ENCODE data around the gene NPSR1.

Gene NPSR1

GRCh38 chr7:34720289-34720688 lies 62.3 kb downstream of the NPSR1 start:
- DNase-seq (ENCODE audit: low read depth), result no peak

DNA sequence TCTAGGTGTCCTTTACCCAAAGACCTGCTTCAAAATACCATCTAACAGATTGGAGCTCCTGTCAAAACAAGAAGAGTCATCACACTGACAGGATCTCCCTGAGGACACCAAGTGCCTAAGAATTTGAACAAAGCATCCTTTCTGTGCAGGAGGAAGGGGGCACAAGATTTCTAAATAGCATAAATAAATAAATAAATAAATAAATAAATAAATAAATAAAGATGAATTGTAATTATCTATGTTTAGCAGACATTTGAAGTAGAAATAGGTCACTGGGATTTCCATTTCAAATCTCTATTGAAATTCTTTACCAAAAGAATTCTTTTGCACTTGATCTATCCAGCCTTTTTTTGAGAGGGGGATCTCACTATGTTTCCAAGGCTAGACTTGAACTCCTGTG lies 65.3 kb downstream of the NPSR1 start:
- DNase-seq (ENCODE audit: low read depth), result no peak

DNA sequence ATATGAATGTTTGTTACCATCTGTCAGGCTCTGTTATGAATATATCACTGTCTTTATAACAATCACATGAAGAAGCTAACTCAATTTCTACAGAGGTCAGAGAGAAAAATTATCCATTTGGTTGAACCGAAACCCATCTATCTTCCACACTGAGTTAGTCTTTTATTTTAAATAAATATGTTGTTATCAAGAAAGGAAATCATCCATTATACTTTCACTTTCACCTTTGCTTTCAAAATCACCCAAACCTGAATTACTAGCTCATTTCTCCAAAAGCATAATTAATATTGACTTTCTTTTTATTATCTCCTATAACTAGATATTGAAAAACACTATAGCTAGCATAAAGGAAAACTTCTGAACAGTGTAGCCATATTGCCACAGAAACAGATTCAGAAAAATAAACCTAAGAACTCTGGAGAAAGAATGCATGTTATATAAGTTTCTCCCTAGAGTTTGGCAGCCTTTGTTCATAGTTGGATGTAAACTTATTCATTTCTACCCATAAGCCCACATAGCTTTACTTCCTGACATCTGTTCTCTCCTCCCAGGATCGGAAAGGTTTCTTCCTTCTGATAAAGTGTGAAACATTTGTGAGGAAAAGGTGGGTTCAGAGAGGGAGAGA lies 66.0 kb downstream of the NPSR1 start:
- DNase-seq (ENCODE audit: low read depth), result no peak

DNA sequence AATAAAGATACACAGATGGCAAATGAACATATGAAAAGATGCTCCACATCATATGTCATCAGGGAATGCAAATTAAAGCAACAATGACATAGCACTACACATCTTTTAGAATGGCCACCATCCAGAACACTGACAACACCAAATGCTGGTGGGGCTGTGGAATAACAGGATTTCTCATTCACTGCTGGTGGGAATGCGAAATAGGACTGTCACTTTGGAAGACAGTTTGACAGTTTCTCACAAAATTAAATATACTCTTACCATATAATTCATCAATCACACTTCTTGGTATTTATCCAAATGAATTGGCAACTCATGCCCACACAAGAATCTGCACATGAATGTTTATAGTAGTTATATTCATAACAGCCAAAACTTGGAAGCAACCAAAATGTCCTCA lies 68.2 kb downstream of the NPSR1 start:
- no peak for DNase-seq (ENCODE audit: low read depth)

DNA sequence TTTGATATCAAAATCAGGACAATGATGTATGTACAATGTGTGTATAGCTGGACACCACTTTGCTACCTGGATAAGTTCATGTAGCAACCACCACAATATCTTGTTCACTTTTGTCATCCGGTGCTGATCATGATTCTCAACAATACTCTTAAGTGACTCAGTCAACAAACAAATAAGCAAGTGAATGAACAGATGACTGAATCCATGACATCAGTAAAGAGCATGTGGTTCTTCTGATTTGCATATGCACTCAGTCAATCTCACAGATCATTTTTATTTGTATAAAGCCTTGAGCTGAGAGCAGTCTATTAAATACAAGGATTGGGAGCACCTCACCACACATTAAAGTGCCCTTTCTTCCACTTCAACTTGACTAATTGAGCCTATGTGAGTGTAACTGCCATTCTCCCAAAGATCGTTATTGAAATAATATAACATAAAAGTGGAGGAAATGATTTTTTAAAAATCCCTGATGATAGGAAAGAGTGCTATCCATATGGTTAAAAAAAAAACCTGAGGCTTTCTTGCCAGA lies 69.5 kb downstream of the NPSR1 start:
- no peak for DNase-seq (ENCODE audit: low read depth)

DNA sequence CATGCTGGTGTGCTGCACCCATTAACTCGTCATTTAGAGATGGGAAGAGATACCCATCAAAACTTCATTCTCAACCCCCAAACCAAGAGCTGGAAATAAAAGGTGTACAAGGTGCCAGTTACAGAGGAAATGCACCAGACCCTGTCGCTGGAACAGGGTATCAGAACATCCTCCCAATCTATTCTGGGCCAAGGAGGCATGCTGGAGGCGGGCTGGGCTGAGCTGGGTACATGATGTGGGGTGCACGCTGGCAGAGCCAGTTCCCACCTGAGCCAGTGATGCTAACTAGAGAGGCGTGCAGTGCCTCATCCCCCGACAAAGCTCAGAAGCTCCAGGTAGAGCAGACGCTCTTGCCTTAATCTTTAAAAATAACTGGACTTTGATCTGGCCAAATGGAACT lies 70.1 kb downstream of the NPSR1 start:
- no peak for DNase-seq (ENCODE audit: low read depth)

- no peak for DNase-seq (ENCODE audit: low read depth)
Measured at GRCh38 chr7:34734771-34735170, 76.8 kb downstream of the NPSR1 start.

- no peak for DNase-seq (ENCODE audit: low read depth)
Measured at GRCh38 chr7:34735526-34735925, 77.5 kb downstream of the NPSR1 start.

DNA sequence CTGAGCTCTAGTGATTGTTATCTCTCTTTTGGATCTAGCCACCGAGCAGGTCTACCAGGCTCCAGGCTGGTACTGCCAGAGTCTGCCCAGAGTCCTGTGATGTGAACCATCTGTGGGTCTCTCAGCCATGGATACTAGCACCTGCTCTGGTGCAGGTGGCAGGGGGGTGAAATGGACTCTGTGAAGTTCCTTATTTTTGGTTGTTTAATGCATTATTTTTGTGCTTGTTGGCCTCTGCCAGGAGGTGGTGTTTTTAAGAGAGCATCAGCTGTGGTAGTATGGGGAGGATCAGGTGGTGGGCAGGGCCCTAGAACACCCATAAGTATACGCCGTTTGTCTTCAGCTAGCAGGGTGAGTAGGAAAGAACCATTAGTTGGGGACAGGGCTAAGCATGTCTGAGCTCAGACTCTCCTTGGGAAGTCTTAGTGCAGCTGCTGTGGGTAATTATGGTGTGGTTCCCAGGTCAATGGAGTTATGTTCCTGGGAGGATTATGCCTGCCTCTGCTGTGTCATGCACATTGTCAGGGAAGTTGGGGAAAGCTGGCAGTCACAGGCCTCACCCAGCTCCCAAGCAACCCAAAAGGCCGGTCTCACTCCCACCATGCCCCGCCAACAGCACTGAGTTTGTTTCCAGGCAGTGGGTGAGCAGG lies 81.8 kb downstream of the NPSR1 start:
- DNase-seq (ENCODE audit: low read depth), result no peak

DNA sequence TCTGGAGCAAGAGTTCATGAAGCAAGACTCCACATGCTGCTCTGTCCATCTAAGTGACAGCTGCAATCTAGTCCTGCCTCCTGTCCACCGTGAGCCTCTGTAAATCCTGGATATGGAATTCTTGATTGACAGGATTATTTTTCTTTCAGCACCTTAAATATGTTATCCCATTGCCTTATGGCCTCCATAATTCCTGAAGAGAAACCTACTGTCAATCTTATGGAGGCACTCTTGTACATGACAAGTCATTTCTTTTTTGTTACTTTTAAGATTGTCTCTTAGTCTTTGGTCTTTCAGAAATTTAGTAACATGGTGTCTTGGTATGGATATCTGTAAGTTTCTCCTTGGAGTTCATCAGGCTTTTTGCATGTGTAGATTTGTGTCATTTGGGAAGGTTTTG lies 82.8 kb downstream of the NPSR1 start:
- DNase-seq (ENCODE audit: low read depth), result no peak

DNA sequence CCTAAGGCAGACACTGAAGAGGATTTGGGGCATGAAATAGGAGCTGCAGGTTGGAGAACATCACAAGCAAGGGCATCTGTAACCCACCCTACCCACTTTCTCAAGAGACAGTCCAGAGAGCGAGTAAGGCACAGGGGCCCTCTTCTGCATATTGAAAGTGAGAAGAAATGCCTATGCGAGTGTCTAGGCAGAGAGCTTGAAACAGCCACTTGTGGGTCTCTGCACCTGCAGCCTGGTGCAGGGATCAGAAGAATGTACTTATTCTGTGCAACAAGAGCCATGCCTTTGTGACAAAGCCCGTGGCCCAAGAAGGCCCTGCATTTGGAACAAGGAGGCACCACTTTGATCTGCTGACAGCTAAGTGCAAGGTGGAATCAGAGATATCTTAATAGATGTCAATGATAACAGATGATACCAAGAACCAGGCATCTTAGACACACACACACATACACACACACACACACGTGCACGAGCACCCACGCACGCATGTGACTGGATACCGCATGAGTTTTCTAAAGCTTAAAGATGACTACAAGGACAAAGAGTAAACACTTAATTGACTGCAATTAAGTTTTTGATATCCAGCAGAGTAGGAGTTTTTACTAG lies 89.3 kb downstream of the NPSR1 start:
- no peak for DNase-seq (ENCODE audit: low read depth)

DNA sequence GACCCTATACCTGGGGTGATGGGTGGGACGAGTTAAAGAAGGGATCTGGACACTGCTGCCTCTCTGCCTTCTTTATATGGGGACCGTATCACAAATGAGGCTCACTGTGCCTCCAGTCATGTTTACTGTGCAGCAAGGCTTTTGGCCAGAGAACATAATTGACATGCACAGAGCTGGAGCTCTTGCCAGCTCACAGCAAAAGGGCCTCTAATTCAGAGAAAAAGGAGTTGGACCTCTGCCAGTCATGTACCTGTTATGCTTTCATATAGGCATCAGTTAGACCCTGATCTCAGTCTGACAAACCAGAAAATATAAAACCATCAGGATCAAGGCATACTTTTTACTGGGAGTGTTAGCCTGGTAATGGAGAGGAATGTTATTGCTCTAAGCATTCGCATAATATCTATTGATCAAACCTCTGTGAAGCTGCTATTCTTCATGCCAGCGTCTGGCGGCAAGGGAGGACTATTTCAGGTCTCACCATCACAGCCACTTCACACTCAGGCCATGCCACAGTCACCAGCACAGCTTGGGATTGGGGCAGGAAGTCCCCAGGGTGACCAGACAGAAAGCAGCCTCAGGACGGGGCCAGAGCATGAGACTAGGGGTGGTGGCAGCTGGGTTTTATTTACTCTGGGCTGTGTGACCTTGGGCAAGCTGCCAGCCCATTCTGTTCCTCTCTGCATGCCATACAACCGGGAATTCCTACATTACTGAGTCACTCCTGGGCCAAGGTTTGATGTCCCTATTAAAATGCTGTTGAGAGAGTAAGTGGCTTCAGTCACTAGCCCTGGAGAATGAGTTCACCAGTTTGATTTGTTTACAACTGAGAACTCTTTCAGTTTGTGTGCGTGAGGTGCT lies 90.1 kb downstream of the NPSR1 start:
- no peak for DNase-seq (ENCODE audit: low read depth)

- DNase-seq (ENCODE audit: low read depth), result no peak
Measured at GRCh38 chr7:34748728-34749089, 90.7 kb downstream of the NPSR1 start.

DNA sequence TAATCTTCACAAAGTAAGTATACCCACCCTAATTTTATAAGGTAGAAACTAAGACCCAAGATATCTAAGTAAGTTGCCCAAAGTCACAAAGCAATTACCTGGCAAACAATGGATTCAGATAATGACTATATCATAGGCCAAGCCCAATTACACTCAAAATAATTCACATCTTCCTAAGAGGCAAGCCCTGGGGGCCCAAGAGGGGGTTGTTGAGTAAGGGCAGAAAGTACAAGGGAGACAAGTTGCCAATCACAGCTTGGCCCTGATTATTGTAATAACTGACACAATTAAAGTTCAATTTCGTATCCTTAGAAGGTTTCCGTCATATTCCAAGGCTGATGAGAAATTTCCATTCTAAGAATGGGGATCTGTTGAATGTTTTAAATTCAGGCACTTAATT lies 91.4 kb downstream of the NPSR1 start:
- DNase-seq (ENCODE audit: low read depth), result no peak

DNA sequence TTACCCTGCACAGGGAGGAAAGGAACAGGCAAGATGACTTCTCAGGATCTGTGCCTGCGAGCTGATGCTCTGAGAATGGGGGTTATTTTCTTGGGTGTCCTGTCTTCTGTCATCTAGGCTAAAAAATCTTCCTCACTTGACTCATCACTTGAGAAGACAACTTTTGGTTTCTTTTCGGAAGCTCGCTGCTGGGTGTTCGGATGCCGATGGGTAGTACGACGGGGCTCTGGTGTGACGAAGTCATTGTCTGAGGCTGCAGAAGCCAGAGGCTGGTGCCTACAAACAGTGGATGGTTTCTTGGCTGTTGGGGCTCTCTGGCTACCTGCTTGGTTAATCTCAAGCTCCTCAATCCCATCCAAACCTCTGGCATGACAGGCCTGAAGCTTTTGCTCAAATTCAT lies 92.2 kb downstream of the NPSR1 start:
- no peak for DNase-seq (ENCODE audit: low read depth)

DNA sequence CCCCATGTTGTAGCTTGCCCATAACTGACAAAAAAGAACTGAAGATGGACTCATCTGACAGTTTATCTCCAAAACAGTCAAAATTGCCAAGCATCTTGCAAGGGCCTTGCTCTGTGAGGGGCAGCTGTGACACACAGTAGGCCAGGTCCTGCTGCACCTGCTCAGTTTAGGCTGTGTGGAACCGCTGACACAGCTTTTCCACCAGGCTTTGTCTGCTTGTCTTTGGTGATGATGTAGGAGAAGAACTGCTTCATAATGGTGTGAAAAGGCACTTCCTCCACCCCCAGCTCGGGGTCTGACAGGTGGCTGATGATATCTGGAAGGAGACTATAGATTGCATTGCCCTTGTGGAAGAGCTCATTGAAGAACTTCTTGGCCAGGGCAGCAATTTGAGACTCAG lies 92.6 kb downstream of the NPSR1 start:
- no peak for DNase-seq (ENCODE audit: low read depth)

GRCh38 chr7:34751725-34752643 lies 94.0 kb downstream of the NPSR1 start:
- no peak for DNase-seq (ENCODE audit: low read depth)

- DNase-seq (ENCODE audit: low read depth), result no peak
Measured at GRCh38 chr7:34752929-34753328, 94.9 kb downstream of the NPSR1 start.

DNA sequence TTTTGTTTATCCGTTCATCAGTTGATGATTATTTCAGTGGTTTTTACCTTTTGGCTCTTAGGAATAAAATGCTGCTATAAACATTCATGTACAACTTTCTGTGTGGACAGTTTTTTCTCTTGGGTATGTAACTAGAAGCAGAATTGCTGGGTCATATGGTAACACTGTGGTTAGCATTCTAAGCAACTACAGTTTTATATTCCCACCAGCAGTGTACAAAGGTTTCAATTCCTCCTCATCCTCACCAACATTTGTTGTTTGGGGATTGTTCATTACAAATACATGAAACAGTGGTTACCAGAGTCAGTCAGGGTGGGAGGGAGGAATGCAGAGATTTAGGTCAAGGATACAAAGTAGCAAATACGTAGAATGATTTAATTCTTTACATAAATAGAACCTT lies 97.0 kb downstream of the NPSR1 start:
- DNase-seq (ENCODE audit: low read depth), result no peak

- DNase-seq (ENCODE audit: low read depth), result no peak
Measured at GRCh38 chr7:34756025-34756437, 98.0 kb downstream of the NPSR1 start.

GRCh38 chr7:34756691-34757090 lies 98.7 kb downstream of the NPSR1 start:
- no peak for DNase-seq (ENCODE audit: low read depth)
